Measurements from ENCODE around the gene EFR3B.

DNA sequence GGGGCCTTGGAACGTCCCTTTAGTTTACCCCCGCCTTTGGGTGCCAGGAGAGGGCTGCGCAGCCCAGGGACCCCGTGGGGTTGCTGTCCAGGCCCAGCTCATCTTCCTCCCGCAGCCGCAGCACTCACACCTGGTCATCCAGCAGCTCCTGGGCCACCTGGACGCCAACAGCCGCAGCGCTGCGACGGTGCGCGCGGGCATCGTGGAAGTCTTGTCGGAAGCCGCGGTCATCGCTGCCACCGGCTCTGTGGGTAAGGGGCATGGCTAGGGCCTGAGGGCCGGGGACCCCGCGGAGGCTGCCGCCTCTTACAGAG, 89.3 kb downstream of the EFR3B start:
- no peak for TF ChIP-seq RCOR1 (IDR thresholded peaks at IDR 0.05; ENCODE audit: low read length)
- TF ChIP-seq JUND (IDR thresholded peaks at IDR 0.05): no peak
- no peak for TF ChIP-seq GATA2 (CRISPR knock-in tag; IDR thresholded peaks at IDR 0.05)
- TF ChIP-seq, protein P1, sequence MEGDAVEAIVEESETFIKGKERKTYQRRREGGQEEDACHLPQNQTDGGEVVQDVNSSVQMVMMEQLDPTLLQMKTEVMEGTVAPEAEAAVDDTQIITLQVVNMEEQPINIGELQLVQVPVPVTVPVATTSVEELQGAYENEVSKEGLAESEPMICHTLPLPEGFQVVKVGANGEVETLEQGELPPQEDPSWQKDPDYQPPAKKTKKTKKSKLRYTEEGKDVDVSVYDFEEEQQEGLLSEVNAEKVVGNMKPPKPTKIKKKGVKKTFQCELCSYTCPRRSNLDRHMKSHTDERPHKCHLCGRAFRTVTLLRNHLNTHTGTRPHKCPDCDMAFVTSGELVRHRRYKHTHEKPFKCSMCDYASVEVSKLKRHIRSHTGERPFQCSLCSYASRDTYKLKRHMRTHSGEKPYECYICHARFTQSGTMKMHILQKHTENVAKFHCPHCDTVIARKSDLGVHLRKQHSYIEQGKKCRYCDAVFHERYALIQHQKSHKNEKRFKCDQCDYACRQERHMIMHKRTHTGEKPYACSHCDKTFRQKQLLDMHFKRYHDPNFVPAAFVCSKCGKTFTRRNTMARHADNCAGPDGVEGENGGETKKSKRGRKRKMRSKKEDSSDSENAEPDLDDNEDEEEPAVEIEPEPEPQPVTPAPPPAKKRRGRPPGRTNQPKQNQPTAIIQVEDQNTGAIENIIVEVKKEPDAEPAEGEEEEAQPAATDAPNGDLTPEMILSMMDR (IDR thresholded peaks at IDR 0.05): no peak
- TF ChIP-seq, protein P2, sequence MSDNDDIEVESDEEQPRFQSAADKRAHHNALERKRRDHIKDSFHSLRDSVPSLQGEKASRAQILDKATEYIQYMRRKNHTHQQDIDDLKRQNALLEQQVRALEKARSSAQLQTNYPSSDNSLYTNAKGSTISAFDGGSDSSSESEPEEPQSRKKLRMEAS (IDR thresholded peaks at IDR 0.05; ENCODE audit: low read depth): no peak
- no peak for TF ChIP-seq EP300 (IDR thresholded peaks at IDR 0.05; ENCODE audit: borderline replicate concordance in 1 of 2, low read depth in 1 of 2, low read length in 1 of 2)
- TF ChIP-seq NRF1 (IDR thresholded peaks at IDR 0.05; ENCODE audit: low read depth, low read length): no peak
- TF ChIP-seq FOSL2 (IDR thresholded peaks at IDR 0.05; ENCODE audit: borderline replicate concordance, low read depth): no peak

Data from SK-N-SH (cell line).